Gastroesophageal sphincter (tissue), 3 donors: ENCODE data around the gene HLCS.

ENCODE experiments used
- EP300 ChIP-seq: sonication (generic); formaldehyde crosslinking; IDR thresholded peaks from one replicate; pipeline ENCODE4 v1.6.1; 2017; ENCODE audit warnings: antibody characterized with exemption, mild to moderate bottlenecking
- POLR2A ChIP-seq, 2 donors: fragments of 450-650 bp; IDR thresholded peaks; one replicate each; pipeline ENCODE4 v1.6.1; 2017; ENCODE audit warnings: antibody characterized with exemption in 2 of 2, mild to moderate bottlenecking in 2 of 2, moderate library complexity in 1 of 2
- POLR2AphosphoS5 ChIP-seq: sonication (generic); formaldehyde crosslinking; IDR thresholded peaks from one replicate; pipeline ENCODE4 v1.6.1; 2017; ENCODE audit warnings: antibody characterized with exemption
- TF ChIP-seq, protein P1 (sequence below), 4 experiments: fragments of 200-600 bp in 2 of 4; fragments of 450-650 bp in 2 of 4; sonication (generic) in 1 of 4; IDR thresholded peaks; one replicate each; pipeline ENCODE4 v1.5.1; 2017 to 2019; ENCODE audit warnings: antibody characterized with exemption in 4 of 4, mild to moderate bottlenecking in 2 of 4, moderate library complexity in 2 of 4

DNA sequence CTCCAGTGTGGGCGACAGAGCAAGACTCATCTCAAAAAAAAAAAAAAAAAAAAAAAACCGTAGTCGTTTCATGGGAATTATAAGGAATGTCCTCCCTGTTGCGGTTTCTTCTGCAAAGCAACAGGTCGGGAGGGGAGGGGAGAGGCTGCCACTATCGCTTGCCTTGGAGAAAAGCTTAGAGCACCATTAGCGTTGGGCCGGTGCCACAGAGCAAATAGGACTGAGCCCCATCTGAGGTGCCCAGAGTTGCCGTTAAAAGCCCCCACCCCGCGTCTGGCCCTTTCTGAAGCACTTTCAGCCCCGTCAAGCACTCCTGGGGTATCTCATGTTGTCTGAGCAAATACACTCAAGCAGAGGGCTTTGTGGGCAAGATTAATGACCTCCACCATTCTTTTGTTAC lies 42.3 kb upstream of the HLCS start:
- TF ChIP-seq, protein P1, sequence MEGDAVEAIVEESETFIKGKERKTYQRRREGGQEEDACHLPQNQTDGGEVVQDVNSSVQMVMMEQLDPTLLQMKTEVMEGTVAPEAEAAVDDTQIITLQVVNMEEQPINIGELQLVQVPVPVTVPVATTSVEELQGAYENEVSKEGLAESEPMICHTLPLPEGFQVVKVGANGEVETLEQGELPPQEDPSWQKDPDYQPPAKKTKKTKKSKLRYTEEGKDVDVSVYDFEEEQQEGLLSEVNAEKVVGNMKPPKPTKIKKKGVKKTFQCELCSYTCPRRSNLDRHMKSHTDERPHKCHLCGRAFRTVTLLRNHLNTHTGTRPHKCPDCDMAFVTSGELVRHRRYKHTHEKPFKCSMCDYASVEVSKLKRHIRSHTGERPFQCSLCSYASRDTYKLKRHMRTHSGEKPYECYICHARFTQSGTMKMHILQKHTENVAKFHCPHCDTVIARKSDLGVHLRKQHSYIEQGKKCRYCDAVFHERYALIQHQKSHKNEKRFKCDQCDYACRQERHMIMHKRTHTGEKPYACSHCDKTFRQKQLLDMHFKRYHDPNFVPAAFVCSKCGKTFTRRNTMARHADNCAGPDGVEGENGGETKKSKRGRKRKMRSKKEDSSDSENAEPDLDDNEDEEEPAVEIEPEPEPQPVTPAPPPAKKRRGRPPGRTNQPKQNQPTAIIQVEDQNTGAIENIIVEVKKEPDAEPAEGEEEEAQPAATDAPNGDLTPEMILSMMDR (IDR thresholded peaks at IDR 0.05) = no peak
- TF ChIP-seq POLR2AphosphoS5 (no peak), POLR2A (IDR thresholded peaks at IDR 0.05) (no peak), EP300 (no peak)
